ENCODE data around the gene GRK4.
A peak's percentile ranks its signal among the peaks of the same experiment; 100 is the strongest.

The GRK4 gene

GRCh38 chr4:2995546-2996265, 32.3 kb downstream of the GRK4 start:
- no peak for DNase-seq (ENCODE audit: extremely low read depth, insufficient read length)
- Histone ChIP-seq H3K4me3 (replicated peaks; ENCODE audit: low read depth, low read length) (no peak overlapping the region), H3K36me3 (ENCODE audit: control insufficient read depth, insufficient read depth, low read length) (no peaks in the 10 kb centered on the region), H3K27me3 (replicated peaks; ENCODE audit: control insufficient read depth, insufficient read depth, low read length) (no peaks in the 10 kb centered on the region)
- TF ChIP-seq, protein P1, sequence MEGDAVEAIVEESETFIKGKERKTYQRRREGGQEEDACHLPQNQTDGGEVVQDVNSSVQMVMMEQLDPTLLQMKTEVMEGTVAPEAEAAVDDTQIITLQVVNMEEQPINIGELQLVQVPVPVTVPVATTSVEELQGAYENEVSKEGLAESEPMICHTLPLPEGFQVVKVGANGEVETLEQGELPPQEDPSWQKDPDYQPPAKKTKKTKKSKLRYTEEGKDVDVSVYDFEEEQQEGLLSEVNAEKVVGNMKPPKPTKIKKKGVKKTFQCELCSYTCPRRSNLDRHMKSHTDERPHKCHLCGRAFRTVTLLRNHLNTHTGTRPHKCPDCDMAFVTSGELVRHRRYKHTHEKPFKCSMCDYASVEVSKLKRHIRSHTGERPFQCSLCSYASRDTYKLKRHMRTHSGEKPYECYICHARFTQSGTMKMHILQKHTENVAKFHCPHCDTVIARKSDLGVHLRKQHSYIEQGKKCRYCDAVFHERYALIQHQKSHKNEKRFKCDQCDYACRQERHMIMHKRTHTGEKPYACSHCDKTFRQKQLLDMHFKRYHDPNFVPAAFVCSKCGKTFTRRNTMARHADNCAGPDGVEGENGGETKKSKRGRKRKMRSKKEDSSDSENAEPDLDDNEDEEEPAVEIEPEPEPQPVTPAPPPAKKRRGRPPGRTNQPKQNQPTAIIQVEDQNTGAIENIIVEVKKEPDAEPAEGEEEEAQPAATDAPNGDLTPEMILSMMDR (IDR thresholded peaks at IDR 0.05; ENCODE audit: insufficient read depth, low read length, poor library complexity, severe bottlenecking): no peak

- DNase-seq (ENCODE audit: extremely low read depth, insufficient read length): no peak
- Histone ChIP-seq H3K4me3 (replicated peaks; ENCODE audit: low read depth, low read length) (no peak overlapping the region), H3K27me3 (replicated peaks; ENCODE audit: control insufficient read depth, insufficient read depth, low read length) (no peaks in the 10 kb centered on the region), H3K36me3 (ENCODE audit: control insufficient read depth, insufficient read depth, low read length) (no peaks in the 10 kb centered on the region)
- TF ChIP-seq, protein P1 (IDR thresholded peaks at IDR 0.05; ENCODE audit: insufficient read depth, low read length, poor library complexity, severe bottlenecking): no peak
These were observed 33.0 kb downstream of the GRK4 start for GRCh38 chr4:2996415-2996814.

DNA sequence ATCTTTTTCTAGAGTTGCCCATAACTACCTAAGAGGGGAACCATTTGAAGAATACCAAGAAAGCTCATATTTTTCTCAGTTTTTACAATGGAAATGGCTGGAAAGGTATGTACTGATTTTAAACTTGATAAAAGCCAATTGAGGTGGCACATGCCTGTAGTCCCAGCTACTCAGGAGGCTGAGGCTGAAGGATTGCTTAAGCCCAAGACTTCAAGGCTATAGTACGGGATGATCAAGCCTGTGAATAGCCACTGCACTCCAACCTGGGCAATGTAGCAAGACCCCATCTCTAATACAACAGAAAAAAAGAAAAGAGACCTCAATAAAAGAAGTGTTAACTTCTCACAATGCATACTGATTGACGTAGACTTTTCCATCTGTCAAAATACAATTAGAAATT, 44.4 kb downstream of the GRK4 start:
- no peak overlapping the region for H3K4me3 ChIP-seq (replicated peaks; ENCODE audit: low read depth, low read length)
- TF ChIP-seq, protein P1 (IDR thresholded peaks at IDR 0.05; ENCODE audit: insufficient read depth, low read length, poor library complexity, severe bottlenecking): no peak
- no peak for DNase-seq (ENCODE audit: extremely low read depth, insufficient read length)
- no peaks in the 10 kb centered on the region for H3K27me3 ChIP-seq (replicated peaks; ENCODE audit: control insufficient read depth, insufficient read depth, low read length)
- no peaks in the 10 kb centered on the region for H3K36me3 ChIP-seq (ENCODE audit: control insufficient read depth, insufficient read depth, low read length)

- H3K36me3 ChIP-seq (ENCODE audit: control insufficient read depth, insufficient read depth, low read length): no peaks in the 10 kb centered on the region
- TF ChIP-seq, protein P1 (IDR thresholded peaks at IDR 0.05; ENCODE audit: insufficient read depth, low read length, poor library complexity, severe bottlenecking): peak; percentile 61
- no peaks in the 10 kb centered on the region for H3K27me3 ChIP-seq (replicated peaks; ENCODE audit: control insufficient read depth, insufficient read depth, low read length)
- H3K4me3 ChIP-seq (replicated peaks; ENCODE audit: low read depth, low read length): no peak overlapping the region
- DNase-seq (ENCODE audit: extremely low read depth, insufficient read length): peak; percentile 19
These were observed 46.1 kb downstream of the GRK4 start for GRCh38 chr4:3009422-3009821.

GRCh38 chr4:3010577-3010976, 47.2 kb downstream of the GRK4 start:
- Histone ChIP-seq H3K4me3 (replicated peaks; ENCODE audit: low read depth, low read length) (no peak overlapping the region), H3K36me3 (ENCODE audit: control insufficient read depth, insufficient read depth, low read length) (no peaks in the 10 kb centered on the region), H3K27me3 (replicated peaks; ENCODE audit: control insufficient read depth, insufficient read depth, low read length) (no peaks in the 10 kb centered on the region)
- TF ChIP-seq, protein P1 (IDR thresholded peaks at IDR 0.05; ENCODE audit: insufficient read depth, low read length, poor library complexity, severe bottlenecking): no peak
- no peak for DNase-seq (ENCODE audit: extremely low read depth, insufficient read length)

GRCh38 chr4:3010998-3011397, 47.6 kb downstream of the GRK4 start:
- DNase-seq (ENCODE audit: extremely low read depth, insufficient read length): no peak
- H3K36me3 ChIP-seq (ENCODE audit: control insufficient read depth, insufficient read depth, low read length): no peaks in the 10 kb centered on the region
- TF ChIP-seq, protein P1 (IDR thresholded peaks at IDR 0.05; ENCODE audit: insufficient read depth, low read length, poor library complexity, severe bottlenecking): no peak
- H3K27me3 ChIP-seq (replicated peaks; ENCODE audit: control insufficient read depth, insufficient read depth, low read length): no peaks in the 10 kb centered on the region
- no peak overlapping the region for H3K4me3 ChIP-seq (replicated peaks; ENCODE audit: low read depth, low read length)
